Mesothelial cell of epicardium (in vitro differentiated cells): ENCODE measurements around the gene PLA2R1. TPM values are rescaled to one million over a fixed set of nuclear protein-coding genes. Genes with fewer than 3 reads are reported as not detected.

Source experiments
- DNase-seq, 2 experiments: peaks; one replicate each; pipeline ENCODE4 v3.0.0; 2021; ENCODE audit warnings: low spot score in 2 of 2; ENCODE audit not compliant: unreplicated experiment in 2 of 2
- H3K27ac Mint-ChIP-seq: 2 replicates; pipeline ENCODE4 v1.8.0; 2021; ENCODE audit warnings: mixed read lengths
- H3K27me3 Mint-ChIP-seq: 2 replicates; pipeline ENCODE4 v1.8.0; 2021; ENCODE audit warnings: low read depth, mixed read lengths
- H3K36me3 Mint-ChIP-seq: 2 replicates; pipeline ENCODE4 v1.8.0; 2021; ENCODE audit warnings: mixed read lengths
- H3K4me1 Mint-ChIP-seq: 2 replicates; pipeline ENCODE4 v1.8.0; 2021; ENCODE audit warnings: mixed read lengths
- H3K4me3 Mint-ChIP-seq: 2 replicates; pipeline ENCODE4 v1.8.0; 2021; ENCODE audit warnings: mild to moderate bottlenecking, moderate library complexity, mixed read lengths
- H3K9me3 Mint-ChIP-seq: 2 replicates; pipeline ENCODE4 v1.8.0; 2021; ENCODE audit warnings: mixed read lengths
- CTCF ChIP-seq: fragments of 200-600 bp; sonication (generic); IDR thresholded peaks from one replicate; pipeline ENCODE4 v1.5.0; 2021; ENCODE audit warnings: antibody characterized with exemption; ENCODE audit not compliant: unreplicated experiment
- total RNA-seq: library from RNA; stranded (reverse); gene quantifications from 3 replicates; pipeline ENCODE4 v1.2.1, GENCODE V29; 2021

Gene PLA2R1
- total RNA-seq, 1 donor from 2014 or later: 14.8 TPM

DNA sequence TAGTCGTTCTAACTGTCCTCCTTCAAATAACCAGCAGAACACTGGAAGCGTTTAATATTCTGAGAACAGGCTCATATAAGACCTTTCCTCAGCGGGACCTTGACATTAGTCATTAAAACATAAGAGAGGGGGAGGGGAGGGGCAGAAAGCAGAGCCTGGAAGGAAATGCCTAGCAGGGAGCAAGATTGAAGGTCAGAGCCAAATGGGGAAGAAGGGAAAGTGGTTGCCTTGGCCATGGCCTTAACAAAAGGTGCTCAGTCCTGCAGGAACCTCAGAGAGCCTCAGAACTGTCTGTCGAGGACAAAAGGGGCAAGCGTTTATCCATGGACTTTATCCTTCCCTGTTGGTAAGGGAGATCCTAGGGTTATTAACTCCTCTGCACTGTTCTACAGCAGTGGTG lies 856 bp upstream of the PLA2R1 start:
- H3K9me3 Mint-ChIP-seq: peaks cover 12% of the 10 kb centered on the region
- H3K27ac Mint-ChIP-seq: peak overlapping the region; percentile 88
- H3K4me3 Mint-ChIP-seq: peak overlapping the region; percentile 90
- peaks cover 2% of the 10 kb centered on the region for H3K36me3 Mint-ChIP-seq
- peaks cover 6% of the 10 kb centered on the region for H3K4me1 Mint-ChIP-seq
- DNase-seq: no peak
- H3K27me3 Mint-ChIP-seq: no peaks in the 10 kb centered on the region
- TF ChIP-seq CTCF: no peak

DNA sequence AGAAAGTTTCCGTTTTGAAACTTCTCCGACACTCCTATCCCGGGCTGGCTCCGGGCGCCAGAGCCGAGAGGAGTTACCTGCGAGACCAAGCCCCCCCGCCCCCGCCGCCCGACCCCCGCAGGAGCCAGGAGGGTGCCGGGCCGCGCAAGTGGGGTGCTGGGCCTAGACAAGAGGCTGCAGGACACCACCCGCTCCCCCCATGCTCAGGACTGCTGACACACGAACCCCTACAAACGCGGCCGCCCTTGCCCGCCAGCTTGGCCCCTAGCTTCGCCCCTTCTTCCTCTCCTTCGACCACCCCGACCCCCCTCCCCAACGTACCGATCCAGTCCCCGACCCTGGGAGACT lies 497 bp downstream of the PLA2R1 start:
- peaks cover 7% of the 10 kb centered on the region for H3K9me3 Mint-ChIP-seq
- TF ChIP-seq CTCF: no peak
- H3K27me3 Mint-ChIP-seq: no peaks in the 10 kb centered on the region
- H3K4me1 Mint-ChIP-seq: peaks cover 14% of the 10 kb centered on the region
- H3K27ac Mint-ChIP-seq: no peak overlapping the region
- DNase-seq: no peak
- no peaks in the 10 kb centered on the region for H3K36me3 Mint-ChIP-seq
- H3K4me3 Mint-ChIP-seq: peak overlapping the region; percentile 90

- Mint-ChIP-seq H3K4me3 (peak overlapping the region; percentile 90), H3K9me3 (peaks cover 3% of the 10 kb centered on the region), H3K36me3 (no peaks in the 10 kb centered on the region), H3K27me3 (no peaks in the 10 kb centered on the region), H3K4me1 (peaks cover 14% of the 10 kb centered on the region), H3K27ac (no peak overlapping the region)
- TF ChIP-seq CTCF: no peak
- DNase-seq: no peak
Observed at GRCh38 chr2:160061533-160061932, 882 bp downstream of the PLA2R1 start.

DNA sequence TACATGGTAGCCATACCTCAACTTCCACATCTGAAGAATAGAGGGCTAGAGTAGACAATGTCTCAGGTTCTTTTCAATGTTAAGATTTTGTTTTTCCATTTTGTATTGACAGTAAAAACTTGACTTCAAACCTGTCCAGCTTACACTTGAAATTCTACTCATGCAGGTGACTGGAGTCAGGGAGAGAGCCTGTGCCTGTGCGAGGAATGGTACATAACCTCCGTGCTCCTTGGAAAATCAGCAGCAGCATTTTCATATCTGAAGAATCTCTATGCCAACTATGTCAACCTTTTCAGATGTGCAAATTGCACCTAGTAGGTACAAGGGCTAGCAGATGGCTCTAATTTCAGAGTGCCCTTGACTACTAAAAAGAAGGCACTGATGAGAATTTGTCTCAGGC lies 2.1 kb downstream of the PLA2R1 start:
- Mint-ChIP-seq H3K4me1 (peaks cover 21% of the 10 kb centered on the region), H3K9me3 (no peaks in the 10 kb centered on the region), H3K4me3 (no peak overlapping the region), H3K36me3 (no peaks in the 10 kb centered on the region), H3K27me3 (no peaks in the 10 kb centered on the region), H3K27ac (no peak overlapping the region)
- no peak for DNase-seq
- no peak for TF ChIP-seq CTCF

GRCh38 chr2:160057356-160057755 lies 5.1 kb downstream of the PLA2R1 start:
- Mint-ChIP-seq H3K27me3 (no peaks in the 10 kb centered on the region), H3K9me3 (no peaks in the 10 kb centered on the region), H3K4me3 (no peak overlapping the region), H3K4me1 (peaks cover 26% of the 10 kb centered on the region), H3K27ac (no peak overlapping the region), H3K36me3 (no peaks in the 10 kb centered on the region)
- no peak for TF ChIP-seq CTCF
- no peak for DNase-seq

GRCh38 chr2:160055726-160056108 lies 6.7 kb downstream of the PLA2R1 start:
- DNase-seq: no peak
- H3K4me1 Mint-ChIP-seq: peaks cover 40% of the 10 kb centered on the region
- H3K36me3 Mint-ChIP-seq: no peaks in the 10 kb centered on the region
- no peaks in the 10 kb centered on the region for H3K9me3 Mint-ChIP-seq
- no peak for TF ChIP-seq CTCF
- no peaks in the 10 kb centered on the region for H3K27me3 Mint-ChIP-seq
- H3K4me3 Mint-ChIP-seq: no peak overlapping the region
- H3K27ac Mint-ChIP-seq: peak overlapping the region; percentile 66
